HFFc6 (cell line): ENCODE results near the gene PYGB. TPM values are rescaled to one million over a fixed set of nuclear protein-coding genes. Genes with fewer than 3 reads are reported as not detected.

Experiments
- DNase-seq: peaks from one replicate; pipeline ENCODE4 v3.0.0-alpha.2; 2018
- H3K27ac Mint-ChIP-seq: 2 replicates; pipeline ENCODE4 v1.8.0; 2020; ENCODE audit warnings: mild to moderate bottlenecking, mixed read lengths
- H3K27me3 Mint-ChIP-seq: 2 replicates; pipeline ENCODE4 v1.8.0; 2021; ENCODE audit warnings: mild to moderate bottlenecking, moderate library complexity, mixed read lengths; ENCODE audit not compliant: insufficient read depth
- H3K36me3 Mint-ChIP-seq: 2 replicates; pipeline ENCODE4 v1.8.0; 2021; ENCODE audit warnings: low read depth, mixed read lengths
- H3K4me1 Mint-ChIP-seq: 2 replicates; pipeline ENCODE4 v1.8.0; 2020; ENCODE audit warnings: low read depth, mixed read lengths
- H3K4me3 Mint-ChIP-seq: 2 replicates; pipeline ENCODE4 v1.8.0; 2020; ENCODE audit warnings: mild to moderate bottlenecking, moderate library complexity, mixed read lengths
- H3K9me3 Mint-ChIP-seq: 2 replicates; pipeline ENCODE4 v1.8.0; 2020; ENCODE audit warnings: mild to moderate bottlenecking, mixed read lengths
- total RNA-seq, 6 experiments: library from RNA; stranded (reverse); fragmentation: NEBNext Ultra II Directional; extraction: Animal tissue kit (Norgen Biotek cat#: 25700); gene quantifications; 2 replicates in 1 of 6; 3 replicates in 5 of 6; pipeline ENCODE4 v1.2.3, GENCODE V29; 2021
- TF ChIP-seq, protein P1 (sequence below): fragments of 200-600 bp; sonication (generic); IDR thresholded peaks from 2 replicates; pipeline ENCODE4 v1.5.0; 2021; ENCODE audit warnings: antibody characterized with exemption, mild to moderate bottlenecking

Gene PYGB
- total RNA-seq, 6 experiments from 2014 or later: 65.4 to 75.6 (median 70.2) TPM

DNA sequence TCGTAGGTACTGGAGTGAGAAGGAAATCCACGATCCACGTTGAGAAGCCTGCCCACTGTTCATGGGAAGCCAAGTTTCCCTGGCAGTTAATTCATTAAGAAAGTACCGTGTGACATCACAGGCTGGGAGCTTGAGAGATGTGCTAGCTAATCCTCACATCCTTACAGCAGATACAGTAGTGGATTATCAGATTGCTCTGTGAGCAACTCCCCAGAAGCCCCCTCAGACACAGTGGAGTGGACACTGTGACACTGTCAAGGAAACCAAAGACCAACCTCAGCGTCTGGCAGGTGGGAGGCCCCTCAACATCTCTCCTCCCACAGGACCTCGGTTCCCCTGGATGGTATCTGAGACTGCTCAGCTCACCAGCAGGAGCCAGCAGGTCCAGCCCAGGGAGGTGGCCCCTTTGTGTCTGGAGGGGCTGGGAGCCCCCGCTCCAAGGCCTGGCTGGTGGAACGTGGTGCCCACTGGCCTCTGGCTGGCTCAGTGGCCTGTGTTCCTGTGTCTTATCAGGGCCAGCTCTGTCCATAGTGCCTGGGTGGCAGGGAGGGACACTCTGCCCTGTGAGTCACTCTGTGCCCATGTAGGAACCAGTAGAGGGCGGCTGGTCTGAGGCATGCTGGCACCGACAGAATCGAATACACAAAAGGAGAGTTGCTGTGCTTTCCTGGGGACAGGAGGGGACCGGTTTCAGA is 7.2 kb downstream of the PYGB start:
- Mint-ChIP-seq H3K27ac (no peak overlapping the region), H3K27me3 (no peaks in the 10 kb centered on the region; the same call in none of the 2 replicates), H3K4me1 (peaks cover 41% of the 10 kb centered on the region), H3K4me3 (no peak overlapping the region), H3K36me3 (peaks cover 34% of the 10 kb centered on the region), H3K9me3 (no peaks in the 10 kb centered on the region)
- TF ChIP-seq, protein P1, sequence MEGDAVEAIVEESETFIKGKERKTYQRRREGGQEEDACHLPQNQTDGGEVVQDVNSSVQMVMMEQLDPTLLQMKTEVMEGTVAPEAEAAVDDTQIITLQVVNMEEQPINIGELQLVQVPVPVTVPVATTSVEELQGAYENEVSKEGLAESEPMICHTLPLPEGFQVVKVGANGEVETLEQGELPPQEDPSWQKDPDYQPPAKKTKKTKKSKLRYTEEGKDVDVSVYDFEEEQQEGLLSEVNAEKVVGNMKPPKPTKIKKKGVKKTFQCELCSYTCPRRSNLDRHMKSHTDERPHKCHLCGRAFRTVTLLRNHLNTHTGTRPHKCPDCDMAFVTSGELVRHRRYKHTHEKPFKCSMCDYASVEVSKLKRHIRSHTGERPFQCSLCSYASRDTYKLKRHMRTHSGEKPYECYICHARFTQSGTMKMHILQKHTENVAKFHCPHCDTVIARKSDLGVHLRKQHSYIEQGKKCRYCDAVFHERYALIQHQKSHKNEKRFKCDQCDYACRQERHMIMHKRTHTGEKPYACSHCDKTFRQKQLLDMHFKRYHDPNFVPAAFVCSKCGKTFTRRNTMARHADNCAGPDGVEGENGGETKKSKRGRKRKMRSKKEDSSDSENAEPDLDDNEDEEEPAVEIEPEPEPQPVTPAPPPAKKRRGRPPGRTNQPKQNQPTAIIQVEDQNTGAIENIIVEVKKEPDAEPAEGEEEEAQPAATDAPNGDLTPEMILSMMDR: no peak
- DNase-seq: no peak

DNA sequence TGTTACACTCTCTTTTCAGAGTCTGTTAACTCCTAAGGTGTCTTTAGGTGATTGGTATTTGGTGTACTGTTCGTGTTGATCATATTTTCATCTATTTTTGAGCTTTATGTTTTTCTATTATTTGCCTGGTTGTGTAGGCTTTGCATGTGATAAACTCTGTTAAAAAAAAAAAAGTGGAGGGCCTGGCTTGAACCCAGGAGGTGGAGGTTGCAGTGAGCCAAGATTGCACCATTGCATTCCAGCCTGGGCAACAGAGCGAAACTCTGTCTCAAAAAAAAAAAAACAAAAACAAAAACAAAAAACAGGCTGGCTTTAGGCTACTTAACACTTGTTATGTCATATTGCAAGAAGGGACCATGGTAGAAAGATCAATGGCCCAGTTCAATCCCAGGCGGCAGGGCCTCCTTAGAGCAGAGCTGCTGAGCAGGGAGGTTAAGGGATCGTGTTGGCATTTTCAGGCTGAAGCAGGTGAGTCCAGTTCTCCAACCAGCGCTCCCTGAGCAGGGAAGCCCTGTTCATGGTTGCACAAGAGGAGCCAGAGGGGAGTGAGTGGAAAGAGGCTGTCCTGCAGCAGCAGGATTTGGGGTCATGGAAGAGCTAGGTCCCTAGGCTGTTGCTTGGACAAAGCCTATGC is 8.5 kb downstream of the PYGB start:
- peaks cover 31% of the 10 kb centered on the region for H3K36me3 Mint-ChIP-seq
- no peak overlapping the region; the same call in 1 of the 2 replicates for H3K27ac Mint-ChIP-seq
- no peak for DNase-seq
- no peaks in the 10 kb centered on the region for H3K9me3 Mint-ChIP-seq
- no peak overlapping the region for H3K4me3 Mint-ChIP-seq
- no peaks in the 10 kb centered on the region; the same call in none of the 2 replicates for H3K27me3 Mint-ChIP-seq
- TF ChIP-seq, protein P1: no peak
- H3K4me1 Mint-ChIP-seq: peaks cover 29% of the 10 kb centered on the region

DNA sequence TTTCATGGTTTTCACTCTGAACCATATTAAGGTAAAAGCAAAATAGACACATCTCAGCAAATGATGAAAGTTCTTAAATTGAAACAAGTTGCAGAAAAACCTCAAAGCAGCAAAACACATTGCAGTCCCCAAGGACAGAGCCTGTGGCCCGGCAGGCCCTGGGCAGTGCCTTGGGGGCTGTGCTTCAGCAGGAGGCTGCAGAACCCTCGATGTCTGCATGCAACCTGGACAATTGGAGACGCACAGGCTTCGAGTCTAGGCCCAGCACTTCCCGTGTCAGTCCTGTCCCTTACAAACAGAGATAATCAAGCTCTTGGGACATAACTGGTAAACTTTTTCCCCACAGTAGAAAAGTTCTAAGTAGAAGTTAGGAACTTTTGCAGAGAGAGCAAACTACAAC is 9.2 kb downstream of the PYGB start:
- no peak for DNase-seq
- H3K9me3 Mint-ChIP-seq: no peaks in the 10 kb centered on the region
- H3K27ac Mint-ChIP-seq: no peak overlapping the region
- peaks cover 21% of the 10 kb centered on the region for H3K4me1 Mint-ChIP-seq
- TF ChIP-seq, protein P1: no peak
- no peaks in the 10 kb centered on the region; the same call in none of the 2 replicates for H3K27me3 Mint-ChIP-seq
- no peak overlapping the region for H3K4me3 Mint-ChIP-seq
- H3K36me3 Mint-ChIP-seq: peaks cover 37% of the 10 kb centered on the region

DNA sequence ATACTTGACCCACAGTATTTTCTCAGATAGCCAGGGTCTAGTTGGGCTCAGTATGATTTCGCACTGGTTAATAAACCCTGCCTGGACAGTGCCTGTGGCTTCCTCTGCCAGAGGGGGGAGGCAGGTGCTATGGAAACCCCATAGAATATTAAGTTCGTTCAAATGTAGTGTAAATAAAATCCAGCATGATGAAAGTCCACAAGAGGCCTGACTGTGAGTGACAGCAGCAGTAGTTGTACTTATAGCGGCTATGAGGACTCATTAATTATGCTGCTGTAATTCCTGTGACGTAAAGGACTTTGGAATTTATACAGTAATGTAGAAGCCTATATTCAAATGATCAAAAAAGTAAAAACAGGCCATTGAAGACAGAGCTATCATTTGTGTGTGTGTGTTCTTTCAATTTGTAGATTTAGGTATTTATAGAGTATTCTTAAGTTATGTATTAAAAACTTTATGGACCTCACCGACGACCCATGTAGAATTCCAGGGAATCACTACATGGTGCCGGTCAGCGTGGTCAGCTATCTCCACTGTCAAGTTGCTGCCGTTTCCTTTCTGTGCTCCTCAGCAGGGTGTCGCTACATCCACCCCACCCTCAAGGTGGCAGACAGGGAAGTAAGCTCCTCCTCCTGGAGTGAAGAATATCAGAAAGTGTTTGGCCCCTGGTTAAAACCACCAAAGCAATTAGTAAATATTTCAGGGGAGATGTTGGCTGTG is 10.0 kb downstream of the PYGB start:
- no peak for DNase-seq
- H3K9me3 Mint-ChIP-seq: no peaks in the 10 kb centered on the region
- no peaks in the 10 kb centered on the region; the same call in 1 of the 2 replicates for H3K27me3 Mint-ChIP-seq
- H3K27ac Mint-ChIP-seq: no peak overlapping the region
- peaks cover 38% of the 10 kb centered on the region for H3K36me3 Mint-ChIP-seq
- no peak overlapping the region for H3K4me3 Mint-ChIP-seq
- H3K4me1 Mint-ChIP-seq: peaks cover 14% of the 10 kb centered on the region
- TF ChIP-seq, protein P1: no peak

DNA sequence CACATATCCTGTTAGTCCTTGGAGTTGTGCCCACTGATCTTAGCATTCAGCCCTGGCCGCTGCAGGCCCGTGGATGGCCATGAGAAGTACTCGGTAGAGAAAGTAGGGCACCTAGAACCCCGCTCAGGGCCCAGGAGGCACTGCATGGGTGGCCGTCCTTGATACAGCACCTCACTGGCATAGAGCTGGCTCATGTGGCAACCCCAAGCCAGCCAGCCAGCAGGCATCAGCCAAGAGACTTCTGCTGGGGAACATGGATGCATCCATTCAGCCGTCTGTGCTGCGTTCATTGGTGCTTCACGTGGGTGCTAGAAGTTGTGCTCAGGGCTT is 10.6 kb downstream of the PYGB start:
- no peaks in the 10 kb centered on the region; the same call in 1 of the 2 replicates for H3K27me3 Mint-ChIP-seq
- H3K4me3 Mint-ChIP-seq: no peak overlapping the region
- no peak overlapping the region for H3K27ac Mint-ChIP-seq
- peaks cover 13% of the 10 kb centered on the region for H3K4me1 Mint-ChIP-seq
- no peak for DNase-seq
- TF ChIP-seq, protein P1: no peak
- H3K36me3 Mint-ChIP-seq: peaks cover 42% of the 10 kb centered on the region
- H3K9me3 Mint-ChIP-seq: no peaks in the 10 kb centered on the region
